ENCODE data around the gene KCNJ1. TPM values are rescaled to one million over a fixed set of nuclear protein-coding genes. Genes with fewer than 3 reads are reported as not detected.

Gene KCNJ1
- polyA plus RNA-seq, 1 donor = 0.14 TPM

- no peak for DNase-seq
These were observed 14.1 kb upstream of the KCNJ1 start for GRCh38 chr11:128881221-128881620.

DNA sequence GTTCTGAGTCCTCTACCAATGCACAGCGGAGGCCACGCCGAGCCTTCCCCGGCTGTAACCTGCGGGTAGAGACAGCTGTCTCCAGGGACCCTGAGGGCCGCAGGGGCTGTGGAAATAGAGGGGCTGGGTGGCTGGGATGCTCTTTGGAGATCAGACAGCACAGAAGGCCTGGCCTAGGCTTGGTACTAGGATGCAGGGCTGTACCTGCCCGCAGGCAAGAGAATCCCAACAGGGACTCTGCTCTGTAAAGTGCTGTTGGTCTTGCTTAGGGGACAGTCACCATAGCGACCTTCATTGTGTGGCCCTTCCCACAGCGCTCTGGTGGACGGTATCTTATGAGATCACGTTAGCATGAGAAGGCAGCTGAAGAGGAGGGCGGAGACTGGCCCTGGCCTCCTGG is 12.7 kb upstream of the KCNJ1 start:
- no peak for DNase-seq

DNA sequence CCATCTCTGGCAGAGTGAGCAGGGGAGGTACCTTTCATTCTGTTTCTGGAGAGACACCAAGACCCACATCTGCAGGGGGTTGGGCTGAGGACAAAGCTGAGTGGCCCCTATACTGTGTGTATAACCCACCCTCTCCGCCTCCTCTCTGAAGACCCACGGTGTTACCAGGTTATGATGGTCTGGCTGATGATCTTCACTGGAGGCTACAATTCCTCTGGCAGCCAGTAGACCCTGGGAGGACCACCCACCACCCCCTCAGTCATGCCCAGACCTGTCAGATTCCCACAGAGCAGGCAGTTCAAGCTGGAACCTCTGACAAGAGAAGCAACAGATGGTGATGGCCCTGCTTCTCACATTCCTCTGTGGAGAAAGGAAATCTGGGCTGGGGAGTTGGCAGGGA is 11.4 kb upstream of the KCNJ1 start:
- DNase-seq = no peak

DNA sequence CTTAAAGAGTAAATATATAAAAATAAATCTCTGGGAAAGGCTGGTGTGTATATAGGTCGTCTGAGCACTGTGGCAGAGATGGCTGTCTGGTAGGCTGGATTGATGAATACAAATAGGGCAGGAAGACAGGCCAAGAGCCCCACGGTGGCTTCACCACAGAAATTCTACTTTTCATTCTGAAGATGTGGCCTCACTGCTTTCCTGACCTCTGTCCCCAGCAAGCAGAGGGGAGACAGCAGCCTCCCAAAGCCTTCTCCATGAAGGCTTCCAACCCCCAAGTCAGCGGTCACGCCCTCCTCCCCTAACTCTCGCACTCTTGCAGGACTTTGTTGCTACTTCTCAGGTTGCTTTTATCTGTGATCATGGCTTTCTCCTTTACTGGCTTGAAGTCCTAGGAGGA is 10.6 kb upstream of the KCNJ1 start:
- DNase-seq = no peak

GRCh38 chr11:128876133-128876650 is 9.1 kb upstream of the KCNJ1 start:
- no peak for DNase-seq

GRCh38 chr11:128874427-128874826 is 7.3 kb upstream of the KCNJ1 start:
- DNase-seq = peak; percentile 40

- DNase-seq = no peak
These were observed 5.5 kb upstream of the KCNJ1 start for GRCh38 chr11:128872594-128872993.

DNA sequence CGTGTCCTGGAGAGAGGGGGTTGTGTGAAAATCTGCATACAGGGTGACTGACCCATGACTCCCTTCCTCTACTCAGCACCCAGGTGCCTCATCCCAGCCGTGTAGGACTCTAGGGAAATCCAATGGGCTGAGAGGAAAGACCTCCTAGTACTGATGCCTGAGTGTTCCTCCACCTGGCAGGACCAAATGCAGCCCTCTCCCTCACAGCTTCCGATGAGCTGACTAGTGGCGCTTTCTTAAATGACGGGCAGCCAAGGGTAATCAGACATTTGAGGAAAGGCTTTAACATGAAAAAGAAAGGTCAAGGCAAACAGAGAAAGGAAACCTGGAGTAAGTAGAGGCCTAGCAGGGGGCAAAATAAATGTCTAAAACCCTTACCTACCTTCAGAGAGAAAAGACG is 5.0 kb upstream of the KCNJ1 start:
- DNase-seq = no peak

GRCh38 chr11:128871168-128871610 is 4.1 kb upstream of the KCNJ1 start:
- no peak for DNase-seq

DNA sequence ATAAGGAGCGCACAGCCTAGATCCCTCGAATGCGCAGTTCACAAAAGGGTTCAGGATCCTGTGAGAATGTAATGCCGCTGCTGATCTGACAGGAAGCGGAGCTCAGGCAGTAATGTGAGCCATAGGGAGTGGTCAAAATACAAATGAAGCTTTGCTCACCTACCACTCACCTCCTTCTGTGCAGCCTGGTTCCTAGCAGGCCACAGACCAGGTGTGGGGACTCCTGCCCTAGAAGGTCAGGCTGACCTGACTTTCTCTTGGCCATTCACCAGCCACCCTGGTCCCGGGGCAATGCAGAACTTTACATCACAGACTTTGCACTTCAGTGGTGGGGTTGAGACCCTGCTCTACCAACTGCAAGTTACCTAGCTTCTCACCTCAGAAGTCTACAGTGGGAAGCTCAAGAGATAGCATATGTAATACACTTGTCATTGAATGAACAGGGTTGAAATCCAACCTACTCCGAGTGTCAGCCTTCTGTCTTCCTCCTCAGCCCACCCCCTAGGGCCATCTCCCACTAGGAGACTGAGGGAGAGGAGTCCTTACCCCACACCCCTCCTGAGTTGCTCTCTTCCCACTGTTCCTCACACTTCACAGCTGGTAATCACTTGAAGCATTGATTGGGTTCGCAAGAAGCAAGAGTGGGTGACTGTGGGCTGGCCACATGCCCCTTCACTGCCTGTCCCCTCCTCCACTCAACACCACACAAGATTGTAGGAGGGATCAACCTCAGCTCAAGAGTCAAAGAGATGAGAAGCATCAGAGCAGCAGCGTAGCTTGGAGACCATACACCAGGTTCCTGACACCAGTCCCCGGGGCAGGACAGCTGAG is 2.0 kb upstream of the KCNJ1 start:
- DNase-seq = no peak

GRCh38 chr11:128865490-128865889 is 1.6 kb downstream of the KCNJ1 start:
- no peak for DNase-seq

GRCh38 chr11:128862908-128863660 is 4.0 kb downstream of the KCNJ1 start:
- no peak for DNase-seq

GRCh38 chr11:128862406-128862805 is 4.7 kb downstream of the KCNJ1 start:
- no peak for DNase-seq

DNA sequence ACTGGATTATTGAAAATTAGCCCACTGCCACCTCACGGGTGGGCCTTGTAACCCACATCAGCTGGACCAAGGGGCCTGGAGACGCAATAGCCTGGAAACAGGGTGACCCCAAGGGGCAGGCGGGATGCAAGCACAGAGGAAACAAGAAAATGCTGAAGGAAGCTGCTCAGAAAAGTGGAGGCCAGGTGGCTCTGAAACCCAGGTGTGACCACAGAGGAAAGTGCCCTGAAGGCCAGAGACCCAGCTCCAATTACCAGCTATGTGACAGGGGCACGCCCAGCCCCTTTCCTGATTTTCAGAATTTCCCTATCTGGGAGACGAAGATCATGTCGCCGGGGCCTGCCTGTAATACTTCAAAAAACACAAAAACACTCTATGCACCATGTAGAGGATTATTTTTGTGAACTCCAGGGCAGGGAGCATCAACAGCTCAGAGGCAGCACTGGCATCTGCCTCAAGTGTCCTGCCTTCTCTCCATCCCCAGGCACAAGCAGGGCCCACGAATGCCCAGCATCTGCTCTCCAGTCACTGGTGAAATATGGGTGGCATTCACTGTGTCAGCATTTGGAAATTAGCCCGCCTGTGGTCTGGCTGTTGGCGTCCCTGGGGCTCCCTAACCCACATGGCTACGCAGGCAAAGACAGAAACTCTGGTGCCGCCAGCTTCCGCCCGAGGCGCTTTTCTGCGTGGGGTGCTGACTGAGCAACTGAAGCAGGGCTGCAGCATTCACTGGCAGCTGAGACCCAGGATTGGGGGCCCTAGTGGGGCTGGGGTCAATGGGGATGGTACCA is 6.3 kb downstream of the KCNJ1 start:
- no peak for DNase-seq

DNA sequence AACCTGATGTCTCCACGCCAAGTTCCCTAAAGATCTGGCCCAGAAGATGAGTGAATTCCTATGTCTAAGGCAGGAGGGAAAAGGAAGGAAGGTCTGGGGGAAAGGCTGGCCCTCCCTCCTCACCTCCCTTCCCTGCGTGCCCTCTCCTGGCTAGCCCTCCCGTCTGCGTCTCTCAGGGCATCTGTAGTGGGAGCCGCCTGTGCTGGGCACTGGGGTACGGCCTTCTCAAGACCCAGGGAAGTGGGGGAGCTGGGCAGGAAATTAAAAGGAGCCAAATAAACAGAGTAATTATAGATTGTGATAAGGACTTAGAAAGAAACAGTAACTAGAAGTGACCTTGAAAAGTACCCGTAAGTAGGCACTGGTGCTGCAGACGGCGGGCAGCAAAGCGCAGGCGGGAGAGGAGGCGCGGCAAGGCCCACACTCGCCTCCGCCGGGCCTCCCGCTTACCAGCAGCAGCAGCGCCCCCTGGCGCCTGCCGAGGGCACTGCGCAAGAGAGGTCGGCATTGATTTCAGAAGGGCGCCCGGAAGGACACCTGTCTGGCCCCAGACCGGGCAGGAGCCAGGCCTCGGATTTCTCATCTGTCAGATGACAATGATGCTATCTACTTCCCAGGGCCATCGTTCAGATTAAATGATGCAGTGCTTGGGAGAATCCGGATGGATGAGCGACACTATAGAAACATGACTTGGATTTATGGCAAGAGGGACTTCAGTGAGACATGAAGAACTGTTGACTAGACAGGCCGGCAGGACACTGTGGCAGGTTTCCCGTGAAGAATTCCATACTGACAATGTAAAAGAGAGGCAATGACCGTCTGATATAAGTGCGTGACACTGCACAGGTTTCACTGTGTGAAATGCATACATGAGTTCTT is 7.3 kb downstream of the KCNJ1 start:
- peak; percentile 36 for DNase-seq

GRCh38 chr11:128857341-128857740 is 9.8 kb downstream of the KCNJ1 start:
- no peak for DNase-seq

GRCh38 chr11:128856241-128856640 is 10.9 kb downstream of the KCNJ1 start:
- DNase-seq = no peak

DNA sequence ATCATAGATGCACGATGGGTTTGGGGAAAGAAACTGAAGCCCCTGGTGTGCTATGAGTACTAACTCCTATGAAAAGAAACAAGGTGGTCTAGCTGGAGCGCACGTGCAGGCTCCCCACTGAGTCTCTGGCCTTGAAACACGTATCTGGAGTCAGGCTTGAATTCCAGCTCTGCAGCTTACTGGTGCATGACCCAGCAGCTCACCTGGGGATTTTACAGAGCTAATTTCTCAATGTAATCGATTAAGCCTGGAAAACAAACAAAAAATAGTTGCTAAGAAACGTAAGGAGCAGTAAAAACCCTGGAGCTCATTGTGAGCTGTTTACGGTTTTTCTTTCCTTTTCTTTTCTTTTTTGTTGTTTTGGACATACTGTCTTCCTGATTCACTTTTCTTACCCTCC is 12.3 kb downstream of the KCNJ1 start:
- DNase-seq = no peak

- DNase-seq = no peak
These were observed 13.5 kb downstream of the KCNJ1 start for GRCh38 chr11:128853559-128853958.

- no peak for DNase-seq
These were observed 14.6 kb downstream of the KCNJ1 start for GRCh38 chr11:128852327-128853023.

DNA sequence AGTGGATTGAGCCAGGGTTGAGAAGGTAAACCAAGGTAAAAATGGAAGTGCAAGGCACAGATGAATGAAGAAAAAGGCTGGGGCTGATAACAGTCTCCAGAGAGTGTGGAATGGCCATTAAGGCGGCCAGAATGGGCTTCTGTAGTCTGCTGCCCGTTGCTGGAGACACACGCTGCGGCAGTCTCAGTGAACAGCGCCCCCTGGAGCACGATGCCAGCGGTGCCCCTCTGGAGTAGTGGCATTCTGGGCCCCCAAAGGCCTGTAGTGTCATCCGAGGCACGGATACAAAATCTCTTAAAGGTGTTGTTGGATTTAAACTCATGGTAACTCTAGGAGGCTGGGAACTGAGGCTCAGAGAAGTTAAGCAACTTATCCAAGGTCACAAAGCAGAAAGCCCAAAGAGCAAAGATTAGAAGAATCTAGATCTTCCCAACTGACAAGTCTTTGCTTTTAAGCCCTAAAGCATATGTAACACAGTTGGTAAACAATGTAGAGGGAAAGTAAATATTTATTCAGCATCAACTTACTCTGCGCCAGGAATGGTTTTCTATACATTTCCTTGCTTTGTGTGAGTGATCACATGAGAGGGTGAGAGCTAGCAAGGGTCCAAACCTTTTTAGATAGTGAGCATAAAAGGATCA is 18.2 kb downstream of the KCNJ1 start:
- DNase-seq = no peak
